Measurements from ENCODE around the gene KYNU.

DNA sequence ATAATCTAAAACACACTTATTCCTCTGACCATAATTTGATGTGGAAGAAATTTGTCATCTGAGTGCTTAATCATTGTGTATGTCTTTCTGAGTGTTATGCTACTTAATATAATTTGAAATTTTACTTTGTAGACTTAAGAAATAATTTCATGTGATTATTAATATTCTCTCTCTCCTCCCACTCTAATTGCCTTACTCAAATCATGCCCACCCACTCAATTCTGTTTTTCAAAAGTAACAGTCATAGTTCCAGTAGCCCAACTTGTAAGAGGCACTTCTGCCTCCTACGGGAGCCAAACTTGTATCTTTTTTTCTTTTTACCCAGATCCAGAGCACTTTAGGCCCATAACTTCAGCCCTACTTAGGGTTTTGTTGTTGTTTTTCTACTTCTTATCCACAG, 18.5 kb upstream of the KYNU start:
- TF ChIP-seq, protein P1, sequence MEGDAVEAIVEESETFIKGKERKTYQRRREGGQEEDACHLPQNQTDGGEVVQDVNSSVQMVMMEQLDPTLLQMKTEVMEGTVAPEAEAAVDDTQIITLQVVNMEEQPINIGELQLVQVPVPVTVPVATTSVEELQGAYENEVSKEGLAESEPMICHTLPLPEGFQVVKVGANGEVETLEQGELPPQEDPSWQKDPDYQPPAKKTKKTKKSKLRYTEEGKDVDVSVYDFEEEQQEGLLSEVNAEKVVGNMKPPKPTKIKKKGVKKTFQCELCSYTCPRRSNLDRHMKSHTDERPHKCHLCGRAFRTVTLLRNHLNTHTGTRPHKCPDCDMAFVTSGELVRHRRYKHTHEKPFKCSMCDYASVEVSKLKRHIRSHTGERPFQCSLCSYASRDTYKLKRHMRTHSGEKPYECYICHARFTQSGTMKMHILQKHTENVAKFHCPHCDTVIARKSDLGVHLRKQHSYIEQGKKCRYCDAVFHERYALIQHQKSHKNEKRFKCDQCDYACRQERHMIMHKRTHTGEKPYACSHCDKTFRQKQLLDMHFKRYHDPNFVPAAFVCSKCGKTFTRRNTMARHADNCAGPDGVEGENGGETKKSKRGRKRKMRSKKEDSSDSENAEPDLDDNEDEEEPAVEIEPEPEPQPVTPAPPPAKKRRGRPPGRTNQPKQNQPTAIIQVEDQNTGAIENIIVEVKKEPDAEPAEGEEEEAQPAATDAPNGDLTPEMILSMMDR (IDR thresholded peaks at IDR 0.05), result no peak
- TF ChIP-seq POLR2A (IDR thresholded peaks at IDR 0.05), result no peak
- no peak for TF ChIP-seq POLR2AphosphoS5 (IDR thresholded peaks at IDR 0.05)
